GM19455 (cell line): ENCODE results near the gene POFUT1.

Source experiments
- ATAC-seq: cut with Tn5 transposase; IDR thresholded peaks from one replicate; pipeline ENCODE4 v1.9.1; 2021; ENCODE audit not compliant: unreplicated experiment

Gene POFUT1

GRCh38 chr20:32205843-32206759, 1.6 kb upstream of the POFUT1 start:
- ATAC-seq, result no peak

DNA sequence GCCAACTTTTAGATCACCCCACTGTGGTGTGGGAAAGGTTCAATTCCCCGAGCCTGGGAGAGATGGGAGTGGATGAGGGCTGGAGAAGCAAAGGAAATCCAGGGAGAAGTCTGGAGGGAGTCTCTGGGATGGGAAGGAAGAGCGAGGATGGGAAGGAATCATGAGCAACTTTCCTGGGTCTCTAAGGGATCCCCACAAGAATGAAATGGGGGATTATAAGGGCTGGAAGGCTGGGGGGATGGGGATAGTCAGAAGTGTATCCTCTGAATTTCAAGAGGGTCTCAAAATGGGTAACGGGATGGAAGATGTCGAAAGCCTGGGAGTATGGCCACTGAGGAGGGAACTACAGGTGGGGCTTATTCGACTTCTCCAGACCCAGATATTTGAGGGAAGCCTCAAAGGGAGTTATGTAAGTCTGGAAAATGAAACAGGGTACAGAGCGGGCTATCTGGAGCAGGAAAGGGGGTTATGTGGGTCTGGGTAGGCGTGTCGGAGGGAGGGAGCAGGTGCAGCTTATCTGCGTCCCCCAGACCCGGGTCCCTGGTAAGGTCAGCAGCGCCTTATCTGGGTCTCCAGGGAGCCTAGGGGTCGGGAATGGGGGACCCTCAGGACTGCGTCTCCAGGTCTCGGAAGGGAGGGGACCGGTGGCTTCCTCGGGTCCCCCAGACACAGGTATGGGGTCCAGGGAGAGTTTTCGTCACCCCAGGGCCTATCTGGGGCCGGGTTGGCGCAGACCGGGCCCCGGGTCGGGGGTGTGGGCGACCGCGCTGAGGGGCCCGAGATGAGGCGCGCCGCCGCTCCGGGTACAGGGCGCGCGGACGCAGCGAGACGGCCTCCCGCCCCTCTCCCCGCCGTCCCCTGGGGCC, 687 bp upstream of the POFUT1 start:
- ATAC-seq, result peak; percentile 9

DNA sequence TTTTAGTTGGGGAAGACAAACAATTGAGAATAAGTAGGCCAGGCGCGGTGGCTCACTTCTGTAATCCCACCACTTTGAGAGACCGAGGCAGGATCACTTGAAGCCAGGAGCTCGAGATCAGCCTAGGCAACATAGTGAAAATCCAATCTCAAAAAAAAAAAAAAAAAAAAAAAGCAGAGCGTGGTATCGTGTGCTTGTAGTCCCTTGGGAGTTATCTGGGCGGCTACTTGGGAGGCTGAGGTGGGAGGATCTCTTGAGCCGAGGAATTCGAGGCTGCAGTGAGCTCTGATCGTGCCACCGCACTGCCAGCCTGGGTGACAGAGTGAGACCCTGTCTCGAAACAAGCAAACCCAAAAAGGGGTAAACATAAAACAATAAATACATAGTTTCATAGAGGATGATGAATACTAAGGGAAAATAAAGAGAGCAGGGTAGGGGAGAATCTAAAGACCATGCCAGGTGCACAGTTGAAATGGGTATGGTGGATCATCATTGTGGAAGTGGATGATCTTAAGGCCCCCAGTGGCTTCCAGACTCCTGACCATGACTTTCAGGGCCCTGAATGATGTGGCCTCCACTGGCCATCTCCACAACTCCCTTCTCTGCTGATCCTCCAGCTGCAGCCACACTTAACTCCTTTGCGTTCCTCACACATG, 947 bp downstream of the POFUT1 start:
- no peak for ATAC-seq

DNA sequence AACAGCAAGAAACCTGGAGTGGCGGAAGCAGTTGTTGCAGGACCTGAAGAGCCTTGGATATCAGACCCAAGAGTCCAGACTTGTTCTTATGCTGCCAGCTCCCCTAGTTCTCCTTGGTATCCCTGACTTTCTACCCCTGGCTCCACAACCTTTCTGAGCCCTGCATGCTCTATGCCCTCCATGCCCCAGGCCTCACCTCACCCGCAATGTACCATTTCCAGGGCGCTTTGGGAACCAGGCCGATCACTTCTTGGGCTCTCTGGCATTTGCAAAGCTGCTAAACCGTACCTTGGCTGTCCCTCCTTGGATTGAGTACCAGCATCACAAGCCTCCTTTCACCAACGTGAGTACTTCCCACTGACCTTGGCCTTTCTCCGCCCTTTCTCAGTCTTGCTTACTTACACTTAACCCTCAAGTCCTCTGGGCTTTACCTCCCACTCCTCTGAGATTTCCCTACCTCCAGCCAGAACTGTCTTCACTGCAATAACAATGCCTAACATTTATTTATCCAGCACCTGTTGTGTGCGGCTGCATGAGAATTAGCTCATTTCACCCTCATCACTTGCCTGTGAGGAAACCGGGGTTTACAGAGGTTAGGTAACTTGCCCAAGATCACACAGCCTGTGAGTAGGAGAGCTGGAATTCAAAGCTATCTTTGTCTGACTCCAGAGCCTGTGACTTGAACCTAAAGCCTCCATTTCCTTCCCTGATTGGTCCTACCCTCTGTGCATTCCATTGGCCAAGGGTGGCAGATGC, 2.3 kb downstream of the POFUT1 start:
- ATAC-seq, result no peak

- no peak for ATAC-seq
Observed at GRCh38 chr20:32213870-32214269, 6.2 kb downstream of the POFUT1 start.

GRCh38 chr20:32215147-32215546, 7.5 kb downstream of the POFUT1 start:
- ATAC-seq, result no peak

- ATAC-seq, result no peak
Observed at GRCh38 chr20:32215729-32216128, 8.0 kb downstream of the POFUT1 start.

DNA sequence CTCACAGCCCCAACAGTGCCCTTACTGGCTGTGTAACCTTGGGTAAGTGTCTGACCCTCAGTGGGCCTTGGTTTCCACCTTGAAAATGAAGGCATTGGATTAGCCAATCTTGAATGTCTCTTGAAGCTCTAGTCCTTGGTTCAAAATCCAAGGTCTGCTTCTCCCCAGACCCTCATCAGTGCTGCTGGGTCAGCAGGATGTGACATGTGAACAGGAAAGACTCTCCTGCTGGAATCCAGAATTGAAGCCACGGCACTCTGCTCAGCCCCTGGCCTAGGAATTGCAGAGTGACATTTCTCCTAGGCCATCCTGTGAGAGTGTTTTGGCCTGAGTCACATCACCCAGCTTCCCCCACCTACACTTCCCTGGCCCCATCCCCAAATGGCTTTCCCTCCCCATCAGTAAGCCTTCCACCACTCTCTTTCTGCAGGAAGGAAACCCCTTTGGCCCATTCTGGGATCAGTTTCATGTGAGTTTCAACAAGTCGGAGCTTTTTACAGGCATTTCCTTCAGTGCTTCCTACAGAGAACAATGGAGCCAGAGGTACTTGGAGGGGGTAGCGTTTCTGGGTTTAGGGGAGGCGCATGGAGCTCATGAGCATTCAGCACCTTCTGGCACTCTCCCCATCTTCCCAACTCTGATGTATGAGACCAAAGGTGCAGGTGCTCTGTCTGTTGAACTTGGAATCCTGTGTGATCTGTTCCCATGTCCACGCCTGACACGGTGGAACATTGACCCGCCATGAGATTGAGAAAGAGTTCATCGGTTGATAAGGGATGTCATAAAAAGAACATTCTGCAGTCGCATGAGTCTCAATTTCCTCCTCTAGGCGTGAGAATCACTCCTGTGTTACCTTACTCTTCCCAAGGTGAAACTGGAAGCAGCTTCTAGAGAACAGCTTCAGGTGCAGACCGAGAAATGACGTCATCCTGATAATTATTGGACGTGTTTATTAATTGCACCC, 8.8 kb downstream of the POFUT1 start:
- no peak for ATAC-seq

GRCh38 chr20:32218156-32218900, 10.6 kb downstream of the POFUT1 start:
- no peak for ATAC-seq

DNA sequence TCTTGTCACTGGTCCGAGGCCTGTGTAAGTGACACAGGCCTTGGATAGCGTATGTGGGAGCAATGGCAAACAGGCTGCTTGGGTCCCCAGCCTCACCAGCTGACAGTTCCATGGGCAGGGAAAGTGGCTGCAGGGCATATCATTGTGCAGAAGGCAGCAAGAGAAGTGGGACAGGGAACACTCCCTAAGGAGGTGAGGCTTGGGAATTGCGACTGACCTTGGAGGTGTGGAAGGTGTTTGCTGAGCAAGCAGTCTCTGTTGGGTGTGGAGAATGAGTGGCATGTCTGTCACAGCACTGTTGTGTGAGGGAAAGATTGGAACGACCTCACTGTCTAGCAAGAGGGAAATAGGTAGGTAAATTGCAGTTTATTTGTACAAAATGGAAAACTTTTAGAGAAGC, 16.8 kb downstream of the POFUT1 start:
- no peak for ATAC-seq

- no peak for ATAC-seq
Observed at GRCh38 chr20:32226391-32226790, 18.7 kb downstream of the POFUT1 start.

DNA sequence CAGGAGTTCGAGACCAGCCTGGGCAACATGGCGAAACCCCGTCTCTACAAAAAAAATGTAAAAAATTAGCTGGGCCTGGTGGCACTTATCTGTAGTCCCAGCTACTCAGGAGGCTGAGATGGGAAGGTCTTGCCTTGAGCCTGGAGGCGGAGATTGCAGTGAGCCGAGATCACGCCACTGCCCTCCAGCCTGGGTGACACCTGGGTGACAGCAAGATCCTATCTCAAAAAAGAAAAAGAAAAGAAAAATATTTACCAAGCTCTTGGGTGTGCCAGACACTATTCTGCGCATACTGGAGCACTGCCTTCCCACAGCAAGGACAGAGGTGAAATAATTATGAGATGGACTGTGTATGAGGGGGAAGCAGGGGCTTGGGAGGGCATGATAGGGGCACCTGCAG, 19.6 kb downstream of the POFUT1 start:
- no peak for ATAC-seq

DNA sequence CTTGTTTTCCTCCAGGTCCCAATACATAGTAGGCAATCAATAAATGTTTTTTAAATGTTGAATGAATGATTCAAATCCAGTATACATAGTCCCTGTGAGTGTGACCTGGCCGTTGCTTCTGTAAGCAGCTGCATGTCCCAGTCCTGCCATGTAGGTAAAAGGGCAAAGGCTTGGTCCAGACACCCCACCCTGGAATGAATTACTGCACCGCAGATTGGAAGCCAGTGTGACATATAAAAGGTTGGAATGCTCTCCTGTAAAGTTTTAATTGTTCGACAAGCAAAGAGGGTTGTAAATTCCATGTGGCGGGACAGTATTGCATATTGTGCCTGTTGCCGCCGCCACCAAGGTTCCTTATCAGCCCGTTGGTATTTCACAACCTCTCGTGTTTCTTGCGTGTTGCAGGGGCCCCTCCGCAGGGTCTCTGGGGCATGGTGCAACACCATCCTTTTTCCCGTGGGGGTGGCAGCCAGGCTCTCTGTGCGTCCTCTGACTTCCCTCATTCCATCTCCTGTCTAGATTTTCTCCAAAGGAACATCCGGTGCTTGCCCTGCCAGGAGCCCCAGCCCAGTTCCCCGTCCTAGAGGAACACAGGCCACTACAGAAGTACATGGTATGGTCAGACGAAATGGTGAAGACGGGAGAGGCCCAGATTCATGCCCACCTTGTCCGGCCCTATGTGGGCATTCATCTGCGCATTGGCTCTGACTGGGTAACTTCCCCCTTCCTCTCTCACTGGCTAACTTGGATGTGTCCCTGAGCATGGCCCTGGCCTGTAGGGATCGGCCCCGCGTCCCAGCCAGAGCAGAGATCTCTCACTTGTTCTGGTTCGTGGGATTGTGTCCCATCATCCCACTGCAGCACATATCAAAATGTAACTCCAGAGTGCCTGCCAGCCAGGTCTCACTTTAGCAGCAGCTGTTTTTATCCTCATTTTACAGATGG, 20.3 kb downstream of the POFUT1 start:
- no peak for ATAC-seq

- no peak for ATAC-seq
Observed at GRCh38 chr20:32229251-32229747, 21.6 kb downstream of the POFUT1 start.

DNA sequence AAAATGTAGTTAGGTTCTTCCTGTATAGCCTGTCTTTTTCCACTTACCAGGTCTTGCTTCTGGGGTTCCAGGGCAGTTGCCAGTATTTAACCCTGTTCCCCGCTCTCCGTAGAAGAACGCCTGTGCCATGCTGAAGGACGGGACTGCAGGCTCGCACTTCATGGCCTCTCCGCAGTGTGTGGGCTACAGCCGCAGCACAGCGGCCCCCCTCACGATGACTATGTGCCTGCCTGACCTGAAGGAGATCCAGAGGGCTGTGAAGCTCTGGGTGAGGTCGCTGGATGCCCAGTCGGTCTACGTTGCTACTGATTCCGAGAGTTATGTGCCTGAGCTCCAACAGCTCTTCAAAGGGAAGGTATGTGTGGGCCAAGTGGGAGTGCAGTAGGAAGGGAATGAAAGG, 23.0 kb downstream of the POFUT1 start:
- no peak for ATAC-seq

DNA sequence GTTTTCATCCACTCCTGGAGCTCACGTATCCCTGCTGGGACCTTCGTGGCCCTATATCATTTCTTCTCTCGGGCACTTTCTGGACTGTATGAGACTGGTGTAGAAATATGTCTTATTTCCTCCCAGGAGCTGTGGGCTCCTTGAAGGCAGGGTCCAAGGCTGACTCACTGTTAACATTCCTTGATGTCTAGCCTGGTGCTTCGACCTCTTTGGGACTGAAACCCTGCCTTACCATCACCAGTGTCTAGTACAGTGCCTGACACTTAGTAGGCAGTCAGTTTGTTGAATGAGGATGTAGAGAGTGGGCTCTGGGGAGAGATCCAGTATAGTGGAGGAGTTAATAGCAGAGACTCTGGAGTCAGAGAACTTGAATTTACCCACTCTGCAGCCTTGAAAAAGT, 23.6 kb downstream of the POFUT1 start:
- no peak for ATAC-seq

DNA sequence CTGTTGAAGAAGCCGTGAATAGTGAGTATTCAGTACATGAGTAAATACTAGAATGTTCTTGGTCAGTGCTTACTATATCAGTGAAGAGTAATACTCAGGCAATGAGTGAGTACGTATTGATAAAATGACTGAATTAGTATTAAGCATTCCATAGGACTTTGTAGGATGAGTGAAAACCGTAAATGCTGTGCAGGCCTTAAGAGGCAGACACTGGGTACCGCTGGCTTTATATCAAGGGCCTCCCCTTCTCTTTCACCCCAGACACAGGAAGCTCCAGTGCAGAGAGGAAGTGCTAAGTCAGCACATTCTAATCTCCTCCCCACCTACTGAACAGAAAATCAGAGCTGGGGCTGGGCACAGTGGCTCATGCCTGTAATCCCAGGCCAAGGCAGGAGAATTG, 24.2 kb downstream of the POFUT1 start:
- ATAC-seq, result no peak
